Measurements from ENCODE around the gene GTSE1. TPM values are rescaled to one million over a fixed set of nuclear protein-coding genes. Genes with fewer than 3 reads are reported as not detected.
A peak's percentile ranks its signal among the peaks of the same experiment; 100 is the strongest.

GTSE1 gene
- total and polyA plus RNA-seq, 2 of the 13 experiments (the other 11 are each of a cell fraction or from before 2014, with no cell fraction given): 10.7 to 13.5 TPM

- TF ChIP-seq ZNF30 (CRISPR knock-in tag; IDR thresholded peaks at IDR 0.05) (no peak), ZBTB40 (IDR thresholded peaks at IDR 0.05) (peak; percentile 88), ZBTB40 (CRISPR knock-in tag; IDR thresholded peaks at IDR 0.05) (peak; percentile 88), ZNF335 (CRISPR knock-in tag; IDR thresholded peaks at IDR 0.05) (peak; percentile 73), SKIL (CRISPR knock-in tag; IDR thresholded peaks at IDR 0.05; ENCODE audit: borderline replicate concordance) (peak; percentile 16; the same call in 1 of the 2 replicates), ADNP (CRISPR knock-in tag; IDR thresholded peaks at IDR 0.05) (0 out of 2 replicates have a peak, but pooled peaks have one; percentile 15), SP5 (CRISPR knock-in tag; IDR thresholded peaks at IDR 0.05; ENCODE audit: borderline replicate concordance, low read depth) (peak; percentile 12; the same call in 1 of the 2 replicates), HNF1B (CRISPR knock-in tag; IDR thresholded peaks at IDR 0.05) (peak; percentile 60; the same call in 1 of the 2 replicates), CREBL2 (CRISPR knock-in tag; IDR thresholded peaks at IDR 0.05; ENCODE audit: borderline replicate concordance) (peak; percentile 77; the same call in 1 of the 2 replicates), HMGXB4 (CRISPR knock-in tag; IDR thresholded peaks at IDR 0.05; ENCODE audit: borderline replicate concordance in 1 of 2, low read depth in 1 of 2) (peak; percentile 87 to 88), ZBTB20 (CRISPR knock-in tag; IDR thresholded peaks at IDR 0.05; ENCODE audit: borderline replicate concordance, low read depth) (no peak)
Measured at GRCh38 chr22:46335201-46336118, 38.8 kb downstream of the GTSE1 start, which contains the start of gene TRMU (continued).

Data from HepG2 (cell line).